Ovary (tissue), 3 donors: ENCODE data around the gene FOXI1.

ENCODE experiments used
- POLR2A ChIP-seq: fragments of 450-650 bp; IDR thresholded peaks from one replicate; pipeline ENCODE4 v1.6.1; 2017; ENCODE audit warnings: antibody characterized with exemption, mild to moderate bottlenecking, moderate library complexity
- TF ChIP-seq, protein P1 (sequence below), 3 donors: fragments of 450-650 bp in 2 of 3; fragments of 200-600 bp in 1 of 3; IDR thresholded peaks; one replicate each; pipeline versions ENCODE4 v1.5.1 to v1.8.0; 2016 to 2022; ENCODE audit warnings: antibody characterized with exemption in 3 of 3, mild to moderate bottlenecking in 1 of 3
- donor health status: DM: no; HTN: no; CAD: no.

DNA sequence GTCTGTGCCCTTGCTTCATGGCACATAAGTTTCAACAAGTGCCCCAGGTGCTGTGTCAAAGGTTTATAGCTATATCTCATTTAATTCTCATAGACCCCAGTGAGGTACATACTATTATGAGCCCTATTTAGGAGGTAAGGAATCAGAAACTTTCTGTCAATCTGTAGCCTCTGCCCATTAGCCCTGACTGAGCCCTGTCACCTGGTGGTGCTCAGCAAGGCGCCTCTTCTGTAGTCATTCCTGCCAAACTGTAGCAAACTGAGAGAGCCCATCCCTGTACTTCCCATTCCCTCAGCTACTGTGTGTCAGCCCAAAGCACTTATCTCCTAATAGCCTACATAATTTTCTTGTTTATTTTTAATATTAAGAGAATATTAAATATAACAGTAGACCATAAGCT is 46.5 kb upstream of the FOXI1 start:
- TF ChIP-seq, protein P1, sequence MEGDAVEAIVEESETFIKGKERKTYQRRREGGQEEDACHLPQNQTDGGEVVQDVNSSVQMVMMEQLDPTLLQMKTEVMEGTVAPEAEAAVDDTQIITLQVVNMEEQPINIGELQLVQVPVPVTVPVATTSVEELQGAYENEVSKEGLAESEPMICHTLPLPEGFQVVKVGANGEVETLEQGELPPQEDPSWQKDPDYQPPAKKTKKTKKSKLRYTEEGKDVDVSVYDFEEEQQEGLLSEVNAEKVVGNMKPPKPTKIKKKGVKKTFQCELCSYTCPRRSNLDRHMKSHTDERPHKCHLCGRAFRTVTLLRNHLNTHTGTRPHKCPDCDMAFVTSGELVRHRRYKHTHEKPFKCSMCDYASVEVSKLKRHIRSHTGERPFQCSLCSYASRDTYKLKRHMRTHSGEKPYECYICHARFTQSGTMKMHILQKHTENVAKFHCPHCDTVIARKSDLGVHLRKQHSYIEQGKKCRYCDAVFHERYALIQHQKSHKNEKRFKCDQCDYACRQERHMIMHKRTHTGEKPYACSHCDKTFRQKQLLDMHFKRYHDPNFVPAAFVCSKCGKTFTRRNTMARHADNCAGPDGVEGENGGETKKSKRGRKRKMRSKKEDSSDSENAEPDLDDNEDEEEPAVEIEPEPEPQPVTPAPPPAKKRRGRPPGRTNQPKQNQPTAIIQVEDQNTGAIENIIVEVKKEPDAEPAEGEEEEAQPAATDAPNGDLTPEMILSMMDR (IDR thresholded peaks at IDR 0.05), result no peak
- no peak for TF ChIP-seq POLR2A
